ENCODE data around the gene ZNF275. TPM values are rescaled to one million over a fixed set of nuclear protein-coding genes. Genes with fewer than 3 reads are reported as not detected.

The ZNF275 gene
- total RNA-seq, 1 donor from 2014 or later, result 7.6 TPM

DNA sequence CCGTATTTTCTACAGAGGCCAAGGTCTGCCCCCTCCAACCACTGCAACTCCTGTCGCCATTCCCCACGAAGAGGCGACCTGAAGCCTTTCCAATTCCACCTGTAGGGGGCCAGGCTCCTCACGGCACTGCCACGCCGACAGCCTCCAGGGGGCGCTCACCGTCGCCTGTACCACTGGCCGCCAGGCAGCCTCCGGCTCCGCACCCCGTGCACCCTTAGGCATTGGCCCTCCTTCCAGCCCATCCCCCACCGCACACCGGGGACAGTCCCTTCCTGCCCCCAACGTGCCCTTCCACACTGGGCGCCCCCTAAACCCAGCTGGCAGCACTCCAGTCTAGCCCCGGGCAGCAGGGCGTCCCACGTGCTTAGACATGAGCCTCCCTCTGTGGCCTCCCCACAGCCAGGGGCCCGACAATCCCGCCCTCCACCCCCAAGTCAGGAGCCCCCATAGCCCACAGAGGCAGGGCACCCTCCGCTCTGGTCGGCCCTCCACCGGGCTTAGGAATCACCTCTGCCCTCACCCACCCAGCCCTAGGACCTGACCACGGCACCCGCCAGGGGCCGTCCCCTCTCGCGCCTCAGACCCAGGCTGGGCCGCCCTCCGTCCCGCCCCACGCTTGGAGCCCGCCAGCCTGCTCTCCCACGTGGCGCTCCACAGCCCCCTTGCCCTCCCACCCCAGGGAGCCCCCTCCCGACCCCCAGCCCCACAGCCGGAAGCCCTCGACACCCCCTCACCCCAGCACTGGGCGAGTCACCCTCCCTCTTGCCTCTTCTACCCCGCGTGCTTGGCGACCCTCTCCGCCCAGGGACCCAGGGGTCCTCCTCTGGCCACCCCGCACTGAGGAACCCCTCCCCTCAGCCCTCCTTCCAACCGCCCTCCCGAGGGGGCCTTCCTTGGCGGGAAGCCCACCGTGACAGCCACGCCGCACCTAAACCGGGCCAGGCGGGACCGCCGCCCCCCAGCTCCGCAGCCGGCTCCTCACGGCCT is 66.5 kb downstream of the ZNF275 start:
- peak; percentile 64 for DNase-seq
- no peak overlapping the region for H3K4me3 ChIP-seq
- H3K27me3 ChIP-seq (ENCODE audit: low read depth), result no peaks in the 10 kb centered on the region
- intact Hi-C loops (cut with DNase I), result no loop called here
- H3K36me3 ChIP-seq, result no peaks in the 10 kb centered on the region
- H3K27ac ChIP-seq, result no peak overlapping the region
- ATAC-seq, result peak; percentile 69 to 75
- TF ChIP-seq CTCF (IDR thresholded peaks at IDR 0.05), result peak; percentile 68
- no peaks in the 10 kb centered on the region for H3K9me3 ChIP-seq
- no peaks in the 10 kb centered on the region for H3K4me1 ChIP-seq

DNA sequence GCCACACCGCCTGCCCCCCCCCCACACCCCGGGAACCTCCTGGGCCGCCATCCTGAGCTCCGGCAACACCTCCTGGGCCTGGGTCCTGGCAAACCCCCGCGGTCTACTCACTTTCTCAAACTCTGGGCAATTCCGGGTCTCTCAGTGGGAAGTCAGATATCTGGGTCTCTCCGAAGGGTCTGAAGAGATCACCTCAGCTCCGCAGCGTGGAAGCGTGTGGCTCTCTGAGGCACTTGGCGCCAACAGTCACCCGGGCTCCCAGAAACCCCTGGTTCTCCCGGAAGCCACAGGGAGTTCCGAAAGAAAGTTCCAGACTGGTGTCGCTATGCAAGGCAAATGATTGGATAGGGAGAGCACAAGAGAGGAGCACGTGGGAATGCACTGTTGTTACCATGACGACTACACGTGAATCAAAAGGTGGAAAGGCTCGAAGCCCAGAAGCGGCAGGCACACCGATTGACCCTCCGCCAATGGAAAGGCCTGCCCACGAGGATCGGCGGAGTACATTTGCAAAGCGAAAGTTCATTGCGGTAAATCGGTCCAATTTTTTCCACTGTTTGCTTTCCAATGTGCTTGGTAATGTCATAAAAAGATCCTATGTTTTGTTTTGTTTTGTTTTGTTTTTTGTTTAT is 67.3 kb downstream of the ZNF275 start, which contains the start of gene PNMA6E:
Gene PNMA6E, minus strand, starts transcription at position 218 of the 632 bp plus-strand sequence. CDS start 2,501 bp downstream, outside the sequence.
- TF ChIP-seq CTCF (IDR thresholded peaks at IDR 0.05), result no peak
- Histone ChIP-seq H3K27me3 (ENCODE audit: low read depth) (no peaks in the 10 kb centered on the region), H3K4me3 (no peak within 1 kb of the TSS), H3K9me3 (no peaks in the 10 kb centered on the region), H3K36me3 (no peaks in the 10 kb centered on the region), H3K27ac (no peak within 1 kb of the TSS), H3K4me1 (no peaks in the 10 kb centered on the region)
- intact Hi-C loops (cut with DNase I), result no loop called here
- ATAC-seq (no peak), DNase-seq (no peak)

Other genes starting within 250 kb of the ZNF275 start
- gene MAGEA1, start 154.9 kb upstream of the ZNF275 start, total RNA-seq, result not detected
- not detected for gene PNMA6F, start 12.4 kb upstream of the ZNF275 start, total RNA-seq
- gene PNMA6E, start 67.2 kb downstream of the ZNF275 start, total RNA-seq, result not detected
- gene ZFP92, start 77.3 kb downstream of the ZNF275 start, total RNA-seq, result 4.5 TPM
- gene TREX2, start 111.9 kb downstream of the ZNF275 start, total RNA-seq, result 0.80 TPM
- gene HAUS7, start 136.4 kb downstream of the ZNF275 start, total RNA-seq, result 22.7 TPM
- 157 TPM for gene BGN, start 160.8 kb downstream of the ZNF275 start, total RNA-seq
- gene ATP2B3, start 183.5 kb downstream of the ZNF275 start, total RNA-seq, result not detected